HEK293 (cell line): Measurements from ENCODE around the gene RAF1.

ENCODE experiments used
- CTCF ChIA-PET: fragments of 350-600 bp; formaldehyde crosslinking; extraction: SDS; loops from one replicate; lab custom pipeline; 2021; ENCODE audit warnings: antibody characterized with exemption; lab: Yijun Ruan, JAX
- POLR2A ChIA-PET: fragments of 300-600 bp; formaldehyde crosslinking; extraction: SDS; loops from one replicate; lab custom pipeline; 2020; ENCODE audit warnings: antibody characterized with exemption, inconsistent platforms; lab: Yijun Ruan, JAX
- H3K27ac ChIP-seq: fragments of 200-500 bp; sonication (Bioruptor generic); 2 replicates; pipeline ENCODE4 v1.5.1; 2014; ENCODE audit warnings: low read depth, low read length, control low read depth, inconsistent platforms; ENCODE audit errors: extremely low read depth
- H3K36me3 ChIP-seq, 2 experiments: fragments of 200-500 bp in 1 of 2; sonication (Bioruptor generic) in 1 of 2; 1 replicate in 1 of 2; 2 replicates in 1 of 2; pipeline ENCODE4 v1.5.1; 2014 to 2017; ENCODE audit warnings: inconsistent platforms in 2 of 2, low read length in 2 of 2; ENCODE audit not compliant: control insufficient read depth in 2 of 2, insufficient read depth in 1 of 2
- H3K4me1 ChIP-seq: fragments of 200-500 bp; sonication (Bioruptor generic); 2 replicates; pipeline ENCODE4 v1.5.1; 2014; ENCODE audit warnings: mild to moderate bottlenecking, low read length, inconsistent platforms; ENCODE audit not compliant: control insufficient read depth, insufficient read depth
- H3K4me3 ChIP-seq: 2 replicates; pipeline ENCODE4 v1.5.1; 2011; ENCODE audit warnings: low read depth, mild to moderate bottlenecking, control low read depth, low read length, moderate library complexity
- H3K9me3 ChIP-seq: fragments of 200-500 bp; sonication (Bioruptor generic); 2 replicates; pipeline ENCODE4 v1.5.1; 2014; ENCODE audit warnings: low read depth, low read length, inconsistent platforms; ENCODE audit not compliant: control insufficient read depth, insufficient read depth
- GLIS1 ChIP-seq: fragments of 450-650 bp; formaldehyde crosslinking; IDR thresholded peaks from 2 replicates; pipeline ENCODE4 v1.5.1; 2016; ENCODE audit warnings: missing biosample characterization, missing genetic modification characterization
- GLIS2 ChIP-seq: fragments of 450-650 bp; formaldehyde crosslinking; IDR thresholded peaks from 2 replicates; pipeline ENCODE4 v1.5.1; 2016; ENCODE audit warnings: missing biosample characterization, missing genetic modification characterization
- IKZF3 ChIP-seq: fragments of 450-650 bp; IDR thresholded peaks from 2 replicates; pipeline ENCODE4 v1.5.0; 2018; ENCODE audit warnings: missing biosample characterization, mild to moderate bottlenecking, missing genetic modification characterization, moderate library complexity
- KLF16 ChIP-seq: fragments of 450-650 bp; formaldehyde crosslinking; IDR thresholded peaks from 2 replicates; pipeline ENCODE4 v1.5.1; 2017; ENCODE audit warnings: missing biosample characterization, missing genetic modification characterization
- PRDM6 ChIP-seq: fragments of 450-650 bp; formaldehyde crosslinking; IDR thresholded peaks from 2 replicates; pipeline ENCODE4 v1.5.1; 2017; ENCODE audit warnings: missing biosample characterization, missing genetic modification characterization
- SCRT1 ChIP-seq: fragments of 450-650 bp; formaldehyde crosslinking; IDR thresholded peaks from 2 replicates; pipeline ENCODE4 v1.5.1; 2016; ENCODE audit warnings: missing biosample characterization, missing genetic modification characterization, borderline replicate concordance
- SCRT2 ChIP-seq: fragments of 450-650 bp; formaldehyde crosslinking; IDR thresholded peaks from 2 replicates; pipeline ENCODE4 v1.5.1; 2016; ENCODE audit warnings: missing biosample characterization, missing genetic modification characterization
- ZBTB48 ChIP-seq: fragments of 450-650 bp; formaldehyde crosslinking; IDR thresholded peaks from 2 replicates; pipeline ENCODE4 v1.5.1; 2016; ENCODE audit warnings: missing biosample characterization, missing genetic modification characterization
- ZNF223 ChIP-seq: fragments of 450-650 bp; formaldehyde crosslinking; IDR thresholded peaks from 2 replicates; pipeline ENCODE4 v1.5.1; 2016; ENCODE audit warnings: missing biosample characterization, missing genetic modification characterization
- ZNF24 ChIP-seq: fragments of 450-650 bp; formaldehyde crosslinking; IDR thresholded peaks from 2 replicates; pipeline ENCODE4 v1.5.1; 2016; ENCODE audit warnings: missing biosample characterization, missing genetic modification characterization
- ZNF266 ChIP-seq: fragments of 450-650 bp; formaldehyde crosslinking; IDR thresholded peaks from 2 replicates; pipeline ENCODE4 v1.5.1; 2016; ENCODE audit warnings: missing biosample characterization, missing genetic modification characterization, low read depth
- ZNF404 ChIP-seq: fragments of 450-650 bp; formaldehyde crosslinking; IDR thresholded peaks from 2 replicates; pipeline ENCODE4 v1.5.1; 2017; ENCODE audit warnings: missing biosample characterization, missing genetic modification characterization
- ZNF510 ChIP-seq: fragments of 450-650 bp; formaldehyde crosslinking; IDR thresholded peaks from 2 replicates; pipeline ENCODE4 v1.5.1; 2018; ENCODE audit warnings: mild to moderate bottlenecking, missing genetic modification characterization, missing biosample characterization; ENCODE audit not compliant: insufficient replicate concordance
- ZNF529 ChIP-seq: fragments of 450-650 bp; formaldehyde crosslinking; IDR thresholded peaks from 2 replicates; pipeline ENCODE4 v1.5.1; 2017; ENCODE audit warnings: missing genetic modification characterization, missing biosample characterization; ENCODE audit not compliant: insufficient replicate concordance
- ZNF548 ChIP-seq: fragments of 450-650 bp; formaldehyde crosslinking; IDR thresholded peaks from 2 replicates; pipeline ENCODE4 v1.5.1; 2016; ENCODE audit warnings: missing biosample characterization, missing genetic modification characterization
- ZNF558 ChIP-seq: fragments of 450-650 bp; formaldehyde crosslinking; IDR thresholded peaks from 2 replicates; pipeline ENCODE4 v1.5.1; 2016; ENCODE audit warnings: missing biosample characterization, missing genetic modification characterization
- ZNF571 ChIP-seq: fragments of 450-650 bp; formaldehyde crosslinking; IDR thresholded peaks from 2 replicates; pipeline ENCODE4 v1.5.0; 2017; ENCODE audit warnings: missing biosample characterization, missing genetic modification characterization
- ZNF623 ChIP-seq: fragments of 450-650 bp; formaldehyde crosslinking; IDR thresholded peaks from 2 replicates; pipeline ENCODE4 v1.5.1; 2016; ENCODE audit warnings: missing biosample characterization, missing genetic modification characterization
- ZNF785 ChIP-seq: fragments of 450-650 bp; formaldehyde crosslinking; IDR thresholded peaks from 2 replicates; pipeline ENCODE4 v1.5.1; 2016; ENCODE audit warnings: missing biosample characterization, missing genetic modification characterization
- TF ChIP-seq, protein P1 (sequence below): fragments of 450-650 bp; formaldehyde crosslinking; IDR thresholded peaks from 2 replicates; pipeline ENCODE4 v1.5.1; 2016; ENCODE audit warnings: missing biosample characterization, missing genetic modification characterization
- TF ChIP-seq, protein P2 (sequence below): IDR thresholded peaks from 2 replicates; pipeline ENCODE4 v1.6.1; 2011; ENCODE audit warnings: mild to moderate bottlenecking, low read depth, low read length, borderline replicate concordance
- TF ChIP-seq, protein P3 (sequence below): fragments of 450-650 bp; formaldehyde crosslinking; IDR thresholded peaks from 2 replicates; pipeline ENCODE4 v1.5.1; 2016; ENCODE audit warnings: missing biosample characterization, missing genetic modification characterization

The RAF1 gene

GRCh38 chr3:12653747-12654146 lies 10.2 kb downstream of the RAF1 start:
- H3K36me3 ChIP-seq, result no peaks in the 10 kb centered on the region; a peak in 1 of 3 replicates
- TF ChIP-seq, protein P1, sequence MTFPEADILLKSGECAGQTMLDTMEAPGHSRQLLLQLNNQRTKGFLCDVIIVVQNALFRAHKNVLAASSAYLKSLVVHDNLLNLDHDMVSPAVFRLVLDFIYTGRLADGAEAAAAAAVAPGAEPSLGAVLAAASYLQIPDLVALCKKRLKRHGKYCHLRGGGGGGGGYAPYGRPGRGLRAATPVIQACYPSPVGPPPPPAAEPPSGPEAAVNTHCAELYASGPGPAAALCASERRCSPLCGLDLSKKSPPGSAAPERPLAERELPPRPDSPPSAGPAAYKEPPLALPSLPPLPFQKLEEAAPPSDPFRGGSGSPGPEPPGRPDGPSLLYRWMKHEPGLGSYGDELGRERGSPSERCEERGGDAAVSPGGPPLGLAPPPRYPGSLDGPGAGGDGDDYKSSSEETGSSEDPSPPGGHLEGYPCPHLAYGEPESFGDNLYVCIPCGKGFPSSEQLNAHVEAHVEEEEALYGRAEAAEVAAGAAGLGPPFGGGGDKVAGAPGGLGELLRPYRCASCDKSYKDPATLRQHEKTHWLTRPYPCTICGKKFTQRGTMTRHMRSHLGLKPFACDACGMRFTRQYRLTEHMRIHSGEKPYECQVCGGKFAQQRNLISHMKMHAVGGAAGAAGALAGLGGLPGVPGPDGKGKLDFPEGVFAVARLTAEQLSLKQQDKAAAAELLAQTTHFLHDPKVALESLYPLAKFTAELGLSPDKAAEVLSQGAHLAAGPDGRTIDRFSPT, result no peak
- TF ChIP-seq ZNF785, result no peak
- TF ChIP-seq ZNF571 (tag by site-specific recombination), result no peak
- no peak for TF ChIP-seq SCRT2 (tag by site-specific recombination)
- no peak for TF ChIP-seq ZNF558 (tag by site-specific recombination)
- no peak for TF ChIP-seq ZNF510 (tag by site-specific recombination)
- TF ChIP-seq, protein P2, sequence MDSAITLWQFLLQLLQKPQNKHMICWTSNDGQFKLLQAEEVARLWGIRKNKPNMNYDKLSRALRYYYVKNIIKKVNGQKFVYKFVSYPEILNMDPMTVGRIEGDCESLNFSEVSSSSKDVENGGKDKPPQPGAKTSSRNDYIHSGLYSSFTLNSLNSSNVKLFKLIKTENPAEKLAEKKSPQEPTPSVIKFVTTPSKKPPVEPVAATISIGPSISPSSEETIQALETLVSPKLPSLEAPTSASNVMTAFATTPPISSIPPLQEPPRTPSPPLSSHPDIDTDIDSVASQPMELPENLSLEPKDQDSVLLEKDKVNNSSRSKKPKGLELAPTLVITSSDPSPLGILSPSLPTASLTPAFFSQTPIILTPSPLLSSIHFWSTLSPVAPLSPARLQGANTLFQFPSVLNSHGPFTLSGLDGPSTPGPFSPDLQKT, result no peak
- TF ChIP-seq KLF16 (tag by site-specific recombination), result no peak
- TF ChIP-seq ZNF266 (tag by site-specific recombination), result no peak
- TF ChIP-seq, protein P3, sequence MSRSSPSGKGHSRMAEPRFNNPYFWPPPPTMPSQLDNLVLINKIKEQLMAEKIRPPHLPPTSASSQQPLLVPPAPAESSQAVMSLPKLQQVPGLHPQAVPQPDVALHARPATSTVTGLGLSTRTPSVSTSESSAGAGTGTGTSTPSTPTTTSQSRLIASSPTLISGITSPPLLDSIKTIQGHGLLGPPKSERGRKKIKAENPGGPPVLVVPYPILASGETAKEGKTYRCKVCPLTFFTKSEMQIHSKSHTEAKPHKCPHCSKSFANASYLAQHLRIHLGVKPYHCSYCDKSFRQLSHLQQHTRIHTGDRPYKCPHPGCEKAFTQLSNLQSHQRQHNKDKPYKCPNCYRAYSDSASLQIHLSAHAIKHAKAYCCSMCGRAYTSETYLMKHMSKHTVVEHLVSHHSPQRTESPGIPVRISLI, result no peak
- H3K4me3 ChIP-seq, result no peak overlapping the region
- POLR2A ChIA-PET, result interaction anchor here (0.6 to 0.9 kb wide), 2 partner anchors 9 to 10 kb away, joined by 3 to 4 read pairs; partner anchors contain the start of gene RAF1
- no peaks in the 10 kb centered on the region for H3K9me3 ChIP-seq
- no peak overlapping the region for H3K27ac ChIP-seq
- CTCF ChIA-PET, result no interaction called here
- H3K4me1 ChIP-seq, result peaks cover 5% of the 10 kb centered on the region; the same call in 1 of the 2 replicates

DNA sequence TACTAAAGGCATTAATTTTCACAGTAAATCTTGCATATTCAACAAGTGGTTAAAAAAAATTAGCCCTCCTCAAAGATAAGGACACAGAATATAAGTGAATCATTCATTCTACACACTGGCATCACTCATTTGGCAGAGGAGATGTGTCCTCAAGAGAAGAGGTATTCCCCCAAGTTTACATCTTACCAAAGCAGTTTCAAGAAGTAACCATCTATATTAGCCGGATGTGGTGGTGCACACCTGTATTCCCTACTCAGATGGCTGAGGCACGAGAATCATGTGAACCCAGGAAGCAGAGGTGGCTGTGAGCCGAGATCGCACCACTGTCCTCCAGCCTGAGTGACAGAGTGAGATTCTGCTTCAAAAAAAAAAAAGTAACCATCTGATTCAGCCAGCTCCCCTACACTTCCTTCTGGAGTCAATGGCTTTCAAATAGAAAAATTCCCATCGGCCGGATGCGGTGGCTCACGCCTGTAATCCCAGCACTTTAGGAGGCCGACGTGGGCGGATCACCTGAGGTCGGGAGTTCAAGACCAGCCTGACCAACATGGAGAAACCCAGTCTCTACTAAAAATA lies 15.4 kb downstream of the RAF1 start:
- CTCF ChIA-PET, result no interaction called here
- H3K27ac ChIP-seq, result no peak overlapping the region
- no peaks in the 10 kb centered on the region; a peak in 1 of 3 replicates for H3K36me3 ChIP-seq
- TF ChIP-seq ZNF24 (tag by site-specific recombination) (no peak), ZNF529 (no peak), SCRT2 (tag by site-specific recombination) (peak; percentile 85), SCRT1 (tag by site-specific recombination) (peak; percentile 81)
- POLR2A ChIA-PET, result no interaction called here
- no peak overlapping the region for H3K4me3 ChIP-seq
- peaks cover 9% of the 10 kb centered on the region; the same call in 1 of the 2 replicates for H3K4me1 ChIP-seq
- H3K9me3 ChIP-seq, result no peaks in the 10 kb centered on the region

GRCh38 chr3:12644331-12644937 lies 19.5 kb downstream of the RAF1 start:
- Histone ChIP-seq H3K27ac (no peak overlapping the region), H3K36me3 (no peaks in the 10 kb centered on the region; a peak in 1 of 3 replicates), H3K4me1 (peaks cover 6% of the 10 kb centered on the region; the same call in 1 of the 2 replicates), H3K9me3 (no peaks in the 10 kb centered on the region), H3K4me3 (no peak overlapping the region)
- ChIA-PET CTCF (interaction anchor here (0.6 kb wide), 1 partner anchor 16 kb away, joined by 6 read pairs; no protein-coding TSS in a partner anchor), POLR2A (interaction anchor here (0.6 kb wide), 1 partner anchor 18 kb away, joined by 3 read pairs; no protein-coding TSS in a partner anchor)
- TF ChIP-seq IKZF3 (tag by site-specific recombination) (no peak), GLIS2 (no peak), ZBTB48 (tag by site-specific recombination) (0 out of 2 replicates have a peak, but pooled peaks have one; percentile 21), ZNF548 (tag by site-specific recombination) (no peak), GLIS1 (tag by site-specific recombination) (no peak), ZNF223 (no peak), ZNF623 (tag by site-specific recombination) (no peak), PRDM6 (tag by site-specific recombination) (peak; percentile 94), ZNF404 (tag by site-specific recombination) (no peak)
